PFSK-1 (cell line): Measurements from ENCODE around the gene UACA.

ENCODE experiments used
- FOXP2 ChIP-seq: optimal IDR thresholded peaks from 2 replicates; pipeline ENCODE3; 2011; ENCODE audit warnings: borderline replicate concordance, control low read depth, inconsistent platforms; ENCODE audit not compliant: insufficient read depth; ENCODE audit errors: extremely low read length, extremely low read depth
- POLR2AphosphoS5 ChIP-seq: IDR thresholded peaks from 2 replicates; pipeline ENCODE4 v1.6.1; 2012; ENCODE audit warnings: low read depth, mild to moderate bottlenecking, control low read depth, low read length, moderate library complexity
- SIN3A ChIP-seq: IDR thresholded peaks from 2 replicates; pipeline ENCODE4 v1.6.1; 2012; ENCODE audit warnings: mild to moderate bottlenecking, low read length, moderate library complexity, borderline replicate concordance; ENCODE audit not compliant: insufficient read depth
- TAF1 ChIP-seq: IDR thresholded peaks from 2 replicates; pipeline ENCODE4 v1.6.1; 2012; ENCODE audit warnings: low read length, control low read depth, borderline replicate concordance; ENCODE audit not compliant: insufficient read depth
- TF ChIP-seq, protein P1 (sequence below), 2 experiments: IDR thresholded peaks; 2 replicates each; pipeline versions ENCODE4 v1.6.1 to v1.8.0; 2011 to 2012; ENCODE audit warnings: low read depth in 2 of 2, low read length in 2 of 2, control low read depth in 1 of 2, inconsistent platforms in 1 of 2, mild to moderate bottlenecking in 1 of 2, moderate library complexity in 1 of 2; ENCODE audit not compliant: insufficient read depth in 1 of 2

The UACA gene

DNA sequence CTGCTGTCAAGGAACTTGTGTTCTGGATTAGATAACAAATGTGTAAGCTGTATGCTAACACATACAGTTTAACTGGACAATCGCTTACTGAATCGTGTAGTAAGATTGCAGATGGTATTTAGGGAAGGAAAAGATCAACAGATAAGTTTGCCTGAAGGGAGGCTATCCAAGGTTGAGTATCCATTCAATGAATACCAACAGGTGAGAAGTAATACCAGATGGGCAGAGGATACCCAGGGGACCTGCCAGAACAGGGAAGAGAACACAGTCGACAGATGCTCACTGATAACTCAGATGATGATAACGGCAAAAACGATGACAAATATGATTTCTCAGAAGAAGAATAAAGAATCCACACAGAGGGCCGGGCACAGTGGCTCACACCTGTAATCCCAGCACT lies 3.2 kb upstream of the UACA start:
- TF ChIP-seq FOXP2 (no peak), POLR2AphosphoS5 (no peak), SIN3A (no peak), TAF1 (no peak)
- TF ChIP-seq, protein P1, sequence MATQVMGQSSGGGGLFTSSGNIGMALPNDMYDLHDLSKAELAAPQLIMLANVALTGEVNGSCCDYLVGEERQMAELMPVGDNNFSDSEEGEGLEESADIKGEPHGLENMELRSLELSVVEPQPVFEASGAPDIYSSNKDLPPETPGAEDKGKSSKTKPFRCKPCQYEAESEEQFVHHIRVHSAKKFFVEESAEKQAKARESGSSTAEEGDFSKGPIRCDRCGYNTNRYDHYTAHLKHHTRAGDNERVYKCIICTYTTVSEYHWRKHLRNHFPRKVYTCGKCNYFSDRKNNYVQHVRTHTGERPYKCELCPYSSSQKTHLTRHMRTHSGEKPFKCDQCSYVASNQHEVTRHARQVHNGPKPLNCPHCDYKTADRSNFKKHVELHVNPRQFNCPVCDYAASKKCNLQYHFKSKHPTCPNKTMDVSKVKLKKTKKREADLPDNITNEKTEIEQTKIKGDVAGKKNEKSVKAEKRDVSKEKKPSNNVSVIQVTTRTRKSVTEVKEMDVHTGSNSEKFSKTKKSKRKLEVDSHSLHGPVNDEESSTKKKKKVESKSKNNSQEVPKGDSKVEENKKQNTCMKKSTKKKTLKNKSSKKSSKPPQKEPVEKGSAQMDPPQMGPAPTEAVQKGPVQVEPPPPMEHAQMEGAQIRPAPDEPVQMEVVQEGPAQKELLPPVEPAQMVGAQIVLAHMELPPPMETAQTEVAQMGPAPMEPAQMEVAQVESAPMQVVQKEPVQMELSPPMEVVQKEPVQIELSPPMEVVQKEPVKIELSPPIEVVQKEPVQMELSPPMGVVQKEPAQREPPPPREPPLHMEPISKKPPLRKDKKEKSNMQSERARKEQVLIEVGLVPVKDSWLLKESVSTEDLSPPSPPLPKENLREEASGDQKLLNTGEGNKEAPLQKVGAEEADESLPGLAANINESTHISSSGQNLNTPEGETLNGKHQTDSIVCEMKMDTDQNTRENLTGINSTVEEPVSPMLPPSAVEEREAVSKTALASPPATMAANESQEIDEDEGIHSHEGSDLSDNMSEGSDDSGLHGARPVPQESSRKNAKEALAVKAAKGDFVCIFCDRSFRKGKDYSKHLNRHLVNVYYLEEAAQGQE (IDR thresholded peaks at IDR 0.05; ENCODE audit: insufficient read depth in 1 of 2, low read depth in 2 of 2, low read length in 2 of 2) = no peak

DNA sequence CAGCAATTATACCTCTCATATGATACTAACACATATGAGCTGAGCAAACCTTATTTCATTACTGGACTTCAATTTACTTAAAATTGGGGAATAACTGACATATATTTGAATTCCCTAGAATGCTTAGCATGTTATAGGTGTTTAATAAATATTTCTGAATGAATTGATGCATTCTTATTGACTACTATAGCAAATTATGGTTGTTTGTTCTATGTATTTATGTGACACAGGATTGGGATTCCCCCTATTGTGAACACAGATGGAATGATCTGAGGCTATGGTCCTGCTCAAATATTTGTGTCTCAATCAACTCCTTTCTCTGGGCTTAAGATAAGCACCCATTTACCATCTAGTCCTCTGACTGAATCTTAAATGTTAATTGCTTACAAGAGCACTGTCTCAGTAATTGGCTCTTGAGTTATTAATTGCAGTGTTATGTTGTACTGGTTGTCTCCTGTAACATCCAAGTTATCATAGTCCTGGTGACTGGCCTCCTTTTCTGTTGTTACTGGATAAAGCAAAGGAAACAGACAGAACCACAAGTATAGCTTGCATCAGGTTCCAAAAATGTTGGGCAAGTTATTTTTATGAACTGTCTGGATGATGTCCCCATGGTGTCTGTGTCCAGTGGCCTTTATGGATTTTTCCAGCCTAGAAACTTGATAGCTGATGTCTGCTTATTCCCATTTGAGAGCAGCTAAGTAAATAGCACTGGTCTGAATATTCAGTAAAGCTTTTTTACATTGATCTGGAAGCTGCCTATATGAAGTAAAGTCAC lies 2.3 kb upstream of the UACA start:
- TF ChIP-seq POLR2AphosphoS5 = no peak
- no peak for TF ChIP-seq FOXP2
- no peak for TF ChIP-seq SIN3A
- TF ChIP-seq TAF1 = no peak
- TF ChIP-seq, protein P1 (IDR thresholded peaks at IDR 0.05; ENCODE audit: insufficient read depth in 1 of 2, low read depth in 2 of 2, low read length in 2 of 2) = no peak

DNA sequence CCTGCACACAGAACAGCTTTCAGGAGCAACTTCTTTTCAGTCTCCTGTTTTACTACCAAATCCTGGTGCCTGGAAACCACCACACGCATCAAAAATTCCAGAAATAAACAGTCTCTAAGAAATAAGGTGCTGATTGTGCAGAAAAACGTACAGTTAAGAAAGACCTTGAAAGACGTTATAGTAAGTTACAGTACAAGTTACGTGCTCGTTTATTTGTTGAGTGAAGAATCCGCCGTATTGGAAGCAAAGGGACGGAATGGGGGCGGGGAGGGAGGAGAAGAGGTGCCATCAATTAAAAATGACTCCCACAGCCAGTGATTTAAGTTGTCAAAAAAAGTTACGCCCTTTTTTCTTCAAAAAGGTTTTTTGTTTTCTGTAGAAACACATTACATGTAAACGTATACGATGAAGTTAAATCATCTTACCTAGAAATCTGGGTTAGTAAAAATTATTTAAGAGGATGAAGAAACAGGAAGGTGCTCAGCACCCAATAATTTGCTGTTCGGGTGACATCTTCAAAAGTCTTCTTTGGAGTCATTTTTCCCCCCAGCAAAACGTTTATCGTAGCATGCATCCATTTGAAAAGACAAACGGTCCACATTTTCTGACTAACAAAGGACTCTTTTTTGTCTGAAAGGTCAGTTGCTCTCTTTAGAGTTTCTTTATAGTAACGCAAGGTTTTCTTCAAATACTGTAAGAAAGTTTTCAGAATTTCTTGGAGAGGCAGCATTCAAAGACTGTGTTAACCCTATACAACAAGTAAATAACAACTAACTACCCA lies 782 bp upstream of the UACA start:
- TF ChIP-seq TAF1 (no peak), SIN3A (no peak), POLR2AphosphoS5 (no peak), FOXP2 (no peak)
- TF ChIP-seq, protein P1 (IDR thresholded peaks at IDR 0.05; ENCODE audit: insufficient read depth in 1 of 2, low read depth in 2 of 2, low read length in 2 of 2) = no peak

DNA sequence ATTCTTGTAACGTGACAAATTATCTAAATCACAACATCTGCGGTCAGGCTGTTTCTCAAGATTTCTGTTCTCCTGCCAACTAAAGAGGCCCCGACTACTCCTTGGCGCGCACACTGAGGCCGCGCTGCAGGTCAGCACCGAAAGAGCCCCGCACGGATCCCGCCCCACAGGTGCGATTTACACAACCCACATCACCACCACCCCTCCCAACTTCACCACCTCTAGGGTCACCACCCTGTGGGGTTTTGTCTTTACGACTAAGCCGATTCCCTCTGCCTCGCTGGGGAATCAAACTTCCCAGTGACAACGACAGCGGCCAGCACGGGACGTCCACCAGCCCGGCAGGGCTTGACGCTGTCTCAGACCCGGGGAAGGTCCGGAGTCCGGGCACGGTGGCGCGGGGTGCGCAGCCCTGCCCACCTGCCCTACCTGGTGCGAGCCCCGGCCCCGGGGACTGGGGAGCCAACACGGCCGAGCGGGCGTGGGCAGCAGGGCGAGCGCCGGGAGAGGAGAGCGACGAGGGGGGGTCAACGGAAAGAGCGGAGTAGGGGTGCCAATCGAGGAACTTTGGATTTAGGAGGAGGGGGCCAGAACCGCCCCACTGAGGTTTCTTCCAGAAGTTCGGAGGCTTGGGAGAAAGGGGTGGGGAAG lies 764 bp downstream of the UACA start:
- TF ChIP-seq, protein P1 (IDR thresholded peaks at IDR 0.05; ENCODE audit: insufficient read depth in 1 of 2, low read depth in 2 of 2, low read length in 2 of 2) = no peak
- TF ChIP-seq SIN3A = no peak
- no peak for TF ChIP-seq FOXP2
- TF ChIP-seq TAF1 = no peak
- no peak for TF ChIP-seq POLR2AphosphoS5
